B cell (primary cell): Measurements from ENCODE around the gene SPECC1. TPM values are rescaled to one million over a fixed set of nuclear protein-coding genes. Genes with fewer than 3 reads are reported as not detected.

Source experiments
- ATAC-seq: fragments of 200-7000 bp; cut with Tn5 transposase; one replicate; pipeline ENCODE4 v1.10.0; 2021; ENCODE audit warnings: low read depth, mild to moderate bottlenecking, moderate number of reproducible peaks, moderate library complexity
- CTCF ChIA-PET: fragments of 350-600 bp; sonication (Branson Sonifier 250); formaldehyde crosslinking; loops from one replicate; lab custom pipeline; 2021; ENCODE audit warnings: antibody characterized with exemption, inconsistent platforms; lab: Charles Lee
- POLR2A ChIA-PET: fragments of 350-600 bp; sonication (Branson Sonifier 250); formaldehyde crosslinking; loops from one replicate; lab custom pipeline; 2021; ENCODE audit warnings: antibody characterized with exemption; lab: Charles Lee
- DNase-seq: peaks from one replicate; pipeline ENCODE4 v3.0.0; 2013
- H2AFZ ChIP-seq: 2 replicates; pipeline ENCODE4 v1.6.1; 2012; ENCODE audit warnings: mild to moderate bottlenecking, low read depth, low read length; ENCODE audit not compliant: insufficient read depth, poor library complexity, severe bottlenecking
- H3K27ac ChIP-seq, 2 donors: 1 replicate in 1 of 2; 2 replicates in 1 of 2; pipeline ENCODE4 v1.5.1; 2012 to 2013; ENCODE audit warnings: low read length in 2 of 2, mild to moderate bottlenecking in 2 of 2, moderate library complexity in 1 of 2
- H3K27me3 ChIP-seq, 4 experiments: fragments of 200-600 bp in 1 of 4; sonication (generic) in 1 of 4; replicated peaks in 1 of 4; 1 replicate in 2 of 4; 2 replicates in 2 of 4; pipeline versions ENCODE4 v1.6.1 to v1.7.0; 2013 to 2016; ENCODE audit warnings: low read length in 3 of 4, mild to moderate bottlenecking in 2 of 4, mixed read lengths in 1 of 4, moderate library complexity in 1 of 4; ENCODE audit not compliant: insufficient read depth in 4 of 4, control insufficient read depth in 3 of 4; ENCODE audit errors: control extremely low read depth in 1 of 4
- H3K36me3 ChIP-seq, 2 experiments: replicated peaks in 1 of 2; 1 replicate in 1 of 2; 2 replicates in 1 of 2; pipeline versions ENCODE4 v1.6.1 to v1.7.1; 2013; ENCODE audit warnings: low read length in 1 of 2; ENCODE audit not compliant: insufficient read depth in 2 of 2, control insufficient read depth in 1 of 2; ENCODE audit errors: control extremely low read depth in 1 of 2, extremely low read depth in 1 of 2
- H3K4me1 ChIP-seq, 2 donors: fragments of 200-600 bp in 1 of 2; sonication (generic) in 1 of 2; 1 replicate in 1 of 2; 2 replicates in 1 of 2; pipeline versions ENCODE4 v1.5.1 to v1.6.1; 2013 to 2017; ENCODE audit warnings: low read length in 2 of 2; ENCODE audit not compliant: control insufficient read depth in 2 of 2, insufficient read depth in 2 of 2
- H3K4me2 ChIP-seq: replicated peaks from 2 replicates; pipeline ENCODE3; 2012; ENCODE audit warnings: mild to moderate bottlenecking, low read depth, low read length; ENCODE audit not compliant: poor library complexity, severe bottlenecking
- H3K4me3 ChIP-seq, 5 experiments: fragments of 200-600 bp in 1 of 5; sonication (generic) in 1 of 5; 1 replicate in 3 of 5; 2 replicates in 2 of 5; pipeline versions ENCODE4 v1.5.1 to v1.7.0; 2011 to 2016; ENCODE audit warnings: low read length in 4 of 5, mild to moderate bottlenecking in 4 of 5, low read depth in 2 of 5, control low read depth in 1 of 5, moderate library complexity in 1 of 5; ENCODE audit not compliant: insufficient read depth in 1 of 5; ENCODE audit errors: control extremely low read depth in 1 of 5, extremely low read depth in 1 of 5
- H3K79me2 ChIP-seq: fragments of 200-600 bp; sonication (generic); one replicate; pipeline ENCODE4 v1.6.0; 2016; ENCODE audit warnings: low read length; ENCODE audit not compliant: control insufficient read depth, insufficient read depth
- H3K9ac ChIP-seq: fragments of 200-600 bp; sonication (generic); 2 replicates; pipeline ENCODE4 v1.6.1; 2017; ENCODE audit warnings: mild to moderate bottlenecking, low read length, moderate library complexity
- H3K9me3 ChIP-seq, 3 donors: one replicate each; pipeline versions ENCODE4 v1.6.1 to v1.7.1; 2013; ENCODE audit warnings: low read length in 2 of 3; ENCODE audit not compliant: control insufficient read depth in 2 of 3, insufficient read depth in 1 of 3; ENCODE audit errors: control extremely low read depth in 1 of 3
- H4K20me1 ChIP-seq: 2 replicates; pipeline ENCODE4 v1.6.0; 2012; ENCODE audit warnings: mild to moderate bottlenecking, low read length; ENCODE audit not compliant: insufficient read depth, control insufficient read depth, poor library complexity, severe bottlenecking
- H3K27ac Mint-ChIP-seq: one replicate; pipeline ENCODE4 v1.8.0; 2021; ENCODE audit warnings: mixed read lengths
- H3K27me3 Mint-ChIP-seq: one replicate; pipeline ENCODE4 v1.8.0; 2021; ENCODE audit warnings: mixed read lengths
- H3K4me1 Mint-ChIP-seq: one replicate; pipeline ENCODE4 v1.8.0; 2021; ENCODE audit warnings: mixed read lengths
- H3K4me3 Mint-ChIP-seq: one replicate; pipeline ENCODE4 v1.8.0; 2021; ENCODE audit warnings: mixed read lengths
- H3K9me3 Mint-ChIP-seq: one replicate; pipeline ENCODE4 v1.8.0; 2022; ENCODE audit warnings: mixed read lengths; ENCODE audit not compliant: insufficient read depth
- CTCF ChIP-seq: fragments of 200-600 bp; IDR thresholded peaks from one replicate; pipeline ENCODE4 v1.8.0; 2022; ENCODE audit warnings: antibody characterized with exemption, mild to moderate bottlenecking
- EZH2 ChIP-seq: IDR thresholded peaks from 2 replicates; pipeline ENCODE4 v1.6.1; 2012; ENCODE audit warnings: borderline replicate concordance, low read depth, mild to moderate bottlenecking, moderate library complexity, low read length; ENCODE audit not compliant: insufficient read depth, poor library complexity, severe bottlenecking
- WGBS: methylation state at CpG from one replicate; pipeline ENCODE4 v1.1.5; 2013; ENCODE audit warnings: missing lambda C conversion rate; ENCODE audit not compliant: insufficient coverage; 5-methylcytosine and 5-hydroxymethylcytosine counted together
- intact Hi-C: fragments of 100-400 bp; cut with micrococcal nuclease; formaldehyde crosslinking; loops from one replicate; pipeline ENCODE4 v1.10.0; 2022
- polyA plus RNA-seq: library from polyadenylated mRNA; depleted of rRNA; stranded (reverse); fragments of >200 nt; gene quantifications from 2 replicates; pipeline ENCODE4 v1.2.3, GENCODE V29; 2012
- total RNA-seq, 2 donors: library from RNA; stranded (reverse); fragments of 120-200 nt in 1 of 2; gene quantifications; 1 replicate in 1 of 2; 2 replicates in 1 of 2; pipeline versions ENCODE4 v1.2.3 to v1.2.4, GENCODE V29; 2013 to 2022

SPECC1 gene
- total and polyA plus RNA-seq, 2 donors (not counting 1 experiment from before 2014, with no cell fraction given): 4.6 to 7.4 TPM

DNA sequence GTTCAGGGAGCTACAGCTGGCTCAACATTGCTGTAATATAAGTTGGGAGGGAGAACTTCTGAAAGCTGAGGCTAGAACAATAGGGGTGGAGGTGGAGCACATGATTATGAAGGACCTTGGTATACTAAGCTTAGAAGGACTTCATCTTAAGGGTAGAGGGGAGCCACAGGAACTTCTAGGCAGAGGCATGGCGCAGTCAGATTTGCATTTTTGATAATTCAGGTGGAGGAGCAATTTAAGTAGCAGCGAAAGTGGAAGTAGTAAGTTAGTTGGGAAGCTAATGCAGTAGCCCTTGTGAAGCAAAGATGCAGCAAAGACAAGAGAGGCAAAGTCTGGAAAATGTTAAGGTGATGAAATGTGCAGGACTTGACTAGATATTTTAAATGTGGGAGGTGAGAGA, 144.1 kb downstream of the SPECC1 start:
- Histone ChIP-seq H3K79me2 (peaks cover 4% of the 10 kb centered on the region), H3K4me1 (peaks cover 27 to 35% of the 10 kb centered on the region in 2 donors), H3K9ac (no peak overlapping the region), H3K4me2 (peak overlapping the region; percentile 18), H3K27ac (peak overlapping the region in 1 of 2 donors; percentile 33), H2AFZ (peak overlapping the region; percentile 53), H3K36me3 (no peaks in the 10 kb centered on the region), H3K4me3 (no peak overlapping the region), H3K9me3 (no peaks in the 10 kb centered on the region), H4K20me1 (no peaks in the 10 kb centered on the region), H3K27me3 (no peaks in the 10 kb centered on the region)
- Mint-ChIP-seq H3K27ac (no peak overlapping the region), H3K9me3 (no peaks in the 10 kb centered on the region), H3K4me1 (peaks cover 4% of the 10 kb centered on the region), H3K27me3 (no peaks in the 10 kb centered on the region), H3K4me3 (no peak overlapping the region)
- 65% methylated on average over 2 of the region's 2 CpGs for WGBS
- intact Hi-C loops: no loop called here
- ChIA-PET CTCF (interaction anchor here (1.1 kb wide), 1 partner anchor 144 kb away, joined by 3 read pairs; the partner anchor contains the start of gene SPECC1), POLR2A (no interaction called here)
- ATAC-seq (no peak), DNase-seq (peak; percentile 43)
- no peak for TF ChIP-seq CTCF
- no peak for TF ChIP-seq EZH2

DNA sequence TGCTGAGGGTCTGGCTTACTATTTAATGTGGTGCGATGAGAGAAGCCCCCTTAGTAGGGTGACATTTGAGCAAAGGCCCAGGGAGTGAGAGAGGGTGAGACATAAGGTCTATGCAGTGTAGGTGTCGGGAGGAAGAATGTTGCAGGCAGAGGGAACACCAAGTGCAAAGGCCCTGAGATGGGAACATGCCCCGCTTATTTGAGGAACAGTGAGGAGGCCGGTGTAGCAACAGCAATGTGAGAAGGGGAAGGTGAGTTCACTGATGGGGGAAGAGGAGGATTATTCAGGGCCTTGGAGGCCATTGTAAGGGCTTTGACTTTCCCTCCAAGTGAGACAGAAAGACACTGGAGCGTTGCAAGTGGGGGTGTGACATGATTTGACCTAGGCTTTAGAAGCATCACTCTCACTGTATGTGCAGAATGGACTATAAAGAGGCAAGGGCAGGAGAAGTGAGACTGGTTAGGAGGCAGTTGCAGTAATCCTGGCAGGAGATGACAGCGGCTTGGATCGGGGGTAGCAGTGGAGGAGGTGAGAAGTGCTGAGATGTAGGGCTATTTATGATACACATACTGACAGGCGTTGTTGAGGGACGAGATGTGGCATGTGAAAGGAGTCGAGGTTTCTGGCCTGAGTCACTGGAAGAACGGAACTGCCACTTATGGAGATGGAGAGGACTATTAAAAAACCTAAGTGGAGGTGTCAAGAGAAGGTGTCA, 145.3 kb downstream of the SPECC1 start:
- Histone ChIP-seq H3K9me3 (no peaks in the 10 kb centered on the region), H3K27me3 (no peaks in the 10 kb centered on the region), H3K4me2 (peak overlapping the region; percentile 98), H3K36me3 (no peaks in the 10 kb centered on the region), H3K4me1 (peaks cover 27 to 35% of the 10 kb centered on the region in 2 donors), H2AFZ (no peak overlapping the region), H3K79me2 (peaks cover 4% of the 10 kb centered on the region), H4K20me1 (no peaks in the 10 kb centered on the region), H3K9ac (peak overlapping the region; percentile 84), H3K27ac (peak overlapping the region in 1 of 2 donors; percentile 85), H3K4me3 (no peak overlapping the region)
- CTCF ChIA-PET: no interaction called here
- Mint-ChIP-seq H3K27ac (no peak overlapping the region), H3K4me1 (peaks cover 4% of the 10 kb centered on the region), H3K4me3 (no peak overlapping the region), H3K27me3 (no peaks in the 10 kb centered on the region), H3K9me3 (no peaks in the 10 kb centered on the region)
- TF ChIP-seq EZH2 (no peak), CTCF (no peak)
- POLR2A ChIA-PET: no interaction called here
- no peak for DNase-seq
- no peak for ATAC-seq
- intact Hi-C loops: loop anchor here (2.0 kb wide), 2 partner anchors 972 to 1060 kb away; partner anchors contain the start of genes DHRS7B and TMEM11
- 93% methylated on average over 11 of the region's 11 CpGs for WGBS
